Keratinocyte (primary cell): ENCODE data around the gene NFKBIL1.

Source experiments
- CTCF ChIP-seq, 3 experiments: IDR thresholded peaks in 1 of 3; conservative IDR thresholded peaks in 1 of 3; optimal IDR thresholded peaks in 1 of 3; 2 replicates in 2 of 3; 3 replicates in 1 of 3; pipeline versions ENCODE3 to v1.5.1; 2011; ENCODE audit warnings: low read length in 3 of 3, mild to moderate bottlenecking in 3 of 3, moderate library complexity in 2 of 3, control low read depth in 1 of 3, inconsistent platforms in 1 of 3; ENCODE audit not compliant: insufficient read depth in 2 of 3; ENCODE audit errors: extremely low read depth in 1 of 3
- EZH2 ChIP-seq: IDR thresholded peaks from one replicate; pipeline ENCODE4 v1.6.1; 2012; ENCODE audit warnings: inconsistent platforms, mild to moderate bottlenecking, low read length, moderate library complexity

GRCh38 chr6:31569861-31570536, 22.6 kb downstream of the NFKBIL1 start:
- TF ChIP-seq CTCF (optimal IDR thresholded peaks at IDR 0.05 in 1 of 3, IDR thresholded peaks at IDR 0.05 in 1 of 3, conservative IDR thresholded peaks at IDR 0.05 in 1 of 3; ENCODE audit: extremely low read depth in 1 of 3, insufficient read depth in 2 of 3, low read length in 3 of 3) (no peak), EZH2 (no peak)
